ENCODE measurements around the gene LRIT3. TPM values are rescaled to one million over a fixed set of nuclear protein-coding genes. Genes with fewer than 3 reads are reported as not detected.

Gene LRIT3
- total and polyA plus RNA-seq, 2 of the 8 experiments (the other 6 are each of a cell fraction or from before 2014, with no cell fraction given) = 0.11 TPM; not detected in 1

GRCh38 chr4:109798866-109799265 is 49.0 kb upstream of the LRIT3 start:
- Histone ChIP-seq H3K4me3 (ENCODE audit: extremely low read depth in 1 of 4, insufficient read depth in 2 of 4, low read depth in 3 of 4, low read length in 4 of 4) (no peak overlapping the region), H2BK5ac (ENCODE audit: low read depth, low read length) (no peak overlapping the region), H3K56ac (replicated peaks; ENCODE audit: insufficient read length, low read depth, low read length) (no peak overlapping the region), H3K4ac (replicated peaks; ENCODE audit: insufficient read length, low read depth, low read length) (no peak overlapping the region), H4K20me1 (replicated peaks in 1 of 2; ENCODE audit: control insufficient read depth in 1 of 2, insufficient read depth in 2 of 2, low read length in 2 of 2) (no peaks in the 10 kb centered on the region), H3K23ac (ENCODE audit: insufficient read length) (no peak overlapping the region), H3K79me2 (ENCODE audit: control insufficient read depth in 1 of 2, insufficient read depth in 2 of 2, low read length in 2 of 2) (no peaks in the 10 kb centered on the region), H3K27me3 (replicated peaks in 1 of 4; ENCODE audit: control insufficient read depth in 3 of 4, extremely low read depth in 1 of 4, insufficient read depth in 3 of 4, low read length in 3 of 4) (no peaks in the 10 kb centered on the region), H2AK5ac (ENCODE audit: low read depth, low read length) (no peak overlapping the region), H2AFZ (ENCODE audit: low read length) (no peak overlapping the region), H3K4me1 (replicated peaks in 1 of 4; ENCODE audit: control insufficient read depth in 3 of 4, insufficient read depth in 4 of 4, low read length in 3 of 4) (no peaks in the 10 kb centered on the region), H3K23me2 (ENCODE audit: low read depth, low read length) (no peaks in the 10 kb centered on the region), H2BK20ac (ENCODE audit: low read length) (no peak overlapping the region), H3K79me1 (ENCODE audit: low read depth, low read length) (no peaks in the 10 kb centered on the region), H2BK12ac (ENCODE audit: low read depth, low read length) (no peak overlapping the region), H2BK120ac (replicated peaks; ENCODE audit: low read depth, low read length) (no peak overlapping the region), H3K14ac (ENCODE audit: insufficient read length) (no peak overlapping the region), H3K9ac (replicated peaks in 1 of 4; ENCODE audit: extremely low read depth in 1 of 4, low read depth in 3 of 4, low read length in 3 of 4) (no peak overlapping the region), H2BK15ac (ENCODE audit: low read length) (no peak overlapping the region), H4K8ac (ENCODE audit: extremely low read depth, insufficient read depth, low read length) (no peak overlapping the region), H4K5ac (ENCODE audit: insufficient read length, low read depth, low read length) (no peak overlapping the region), H3K27ac (ENCODE audit: low read depth, low read length) (no peak overlapping the region), H4K91ac (replicated peaks; ENCODE audit: insufficient read length, low read length) (no peak overlapping the region), H3K36me3 (ENCODE audit: control insufficient read depth in 2 of 4, insufficient read depth in 4 of 4, low read length in 3 of 4) (no peaks in the 10 kb centered on the region), H3K4me2 (ENCODE audit: insufficient read depth in 1 of 2, low read depth in 2 of 2, low read length in 2 of 2) (no peak overlapping the region), H3K18ac (ENCODE audit: extremely low read depth, low read length) (no peak overlapping the region), H3K9me3 (ENCODE audit: insufficient read depth in 2 of 2, low read depth in 1 of 2, low read length in 1 of 2) (peaks cover 0 to 3% of the 10 kb centered on the region in 2 experiments; a peak in 2 of 4 replicates)
- DNase-seq (ENCODE audit: low read depth in 1 of 2, low spot score in 2 of 2) (no peak), FAIRE-seq (no peak)
- ChIA-PET CTCF (ENCODE audit: partially characterized antibody) (no interaction called here), POLR2A (ENCODE audit: partially characterized antibody) (no interaction called here)
- TF ChIP-seq GTF2F1 (IDR thresholded peaks at IDR 0.05; ENCODE audit: borderline replicate concordance, low read depth, low read length) (no peak), TBP (IDR thresholded peaks at IDR 0.05; ENCODE audit: low read depth, low read length) (no peak), NANOG (IDR thresholded peaks at IDR 0.05; ENCODE audit: insufficient read depth, low read depth, low read length, poor library complexity, severe bottlenecking) (no peak), TEAD4 (IDR thresholded peaks at IDR 0.05; ENCODE audit: low read depth, low read length) (no peak), CTCF (IDR thresholded peaks at IDR 0.05; ENCODE audit: control extremely low read depth in 1 of 3, insufficient read depth in 1 of 3, low read depth in 1 of 3, low read length in 3 of 3) (peak in 1 of 3 experiments; percentile 15; a peak in 1 of 4 replicates), RAD21 (IDR thresholded peaks at IDR 0.05 in 1 of 2, conservative IDR thresholded peaks at IDR 0.05 in 1 of 2; ENCODE audit: low read depth in 2 of 2, low read length in 2 of 2) (0 out of 4 replicates have a peak, but pooled peaks of 1 of the 2 experiments have one; percentile 7)

Data from H1 (cell line).